Frontal cortex (tissue), 4 donors: ENCODE measurements around the gene PTH1R. TPM values are rescaled to one million over a fixed set of nuclear protein-coding genes. Genes with fewer than 3 reads are reported as not detected.

Experiments
- DNase-seq, 2 donors: peaks; one replicate each; pipeline ENCODE4 v3.0.0; 2012; ENCODE audit warnings: low spot score in 2 of 2
- FAIRE-seq: peaks from 2 replicates; lab custom pipeline; 2012; peaks lifted over from hg19 to GRCh38; lab: Jason Lieb, UNC
- total RNA-seq: library from RNA; depleted of rRNA; stranded (reverse); fragments of >200 nt; gene quantifications from one replicate; pipeline ENCODE4 v1.2.3, GENCODE V29; 2014
- donor health status: control.
- donor health status: control.
- donor health status: control.

Gene PTH1R
- total RNA-seq, 1 donor from 2014 or later = 2.0 TPM

DNA sequence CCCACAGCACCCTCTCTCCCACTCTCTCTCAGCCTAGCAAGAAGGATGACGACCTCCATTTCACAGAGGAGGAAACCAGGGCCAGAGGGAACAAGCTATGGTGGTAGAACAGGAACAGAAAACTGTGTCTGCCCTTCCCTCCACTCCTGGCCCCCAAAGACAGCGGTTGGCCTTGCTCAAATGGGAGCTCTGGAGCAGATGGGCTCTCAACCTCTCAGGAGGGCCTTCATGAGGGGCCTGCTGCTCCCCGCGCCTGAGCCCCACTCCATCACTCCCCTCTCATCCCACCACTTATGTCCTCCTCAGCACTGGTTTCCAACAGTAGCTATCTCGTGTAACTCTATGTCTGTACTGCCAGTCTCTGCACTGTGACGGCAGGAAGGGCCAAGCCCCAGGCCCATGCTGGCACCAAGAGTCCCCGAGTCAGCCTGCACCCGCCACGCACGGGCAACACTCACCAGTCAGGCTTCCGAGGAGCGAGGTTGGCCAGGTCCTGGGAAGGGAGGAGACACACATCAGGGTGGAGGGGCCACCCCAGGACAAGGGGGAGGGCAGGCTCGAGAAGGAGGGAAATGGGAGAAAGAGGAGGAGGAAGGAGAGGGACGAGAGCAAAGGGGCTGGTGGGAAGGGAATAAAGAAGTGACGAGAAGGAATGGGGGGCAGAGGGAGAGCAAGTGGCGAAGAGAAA, 45.5 kb downstream of the PTH1R start:
- DNase-seq (no peak), FAIRE-seq (no peak)

DNA sequence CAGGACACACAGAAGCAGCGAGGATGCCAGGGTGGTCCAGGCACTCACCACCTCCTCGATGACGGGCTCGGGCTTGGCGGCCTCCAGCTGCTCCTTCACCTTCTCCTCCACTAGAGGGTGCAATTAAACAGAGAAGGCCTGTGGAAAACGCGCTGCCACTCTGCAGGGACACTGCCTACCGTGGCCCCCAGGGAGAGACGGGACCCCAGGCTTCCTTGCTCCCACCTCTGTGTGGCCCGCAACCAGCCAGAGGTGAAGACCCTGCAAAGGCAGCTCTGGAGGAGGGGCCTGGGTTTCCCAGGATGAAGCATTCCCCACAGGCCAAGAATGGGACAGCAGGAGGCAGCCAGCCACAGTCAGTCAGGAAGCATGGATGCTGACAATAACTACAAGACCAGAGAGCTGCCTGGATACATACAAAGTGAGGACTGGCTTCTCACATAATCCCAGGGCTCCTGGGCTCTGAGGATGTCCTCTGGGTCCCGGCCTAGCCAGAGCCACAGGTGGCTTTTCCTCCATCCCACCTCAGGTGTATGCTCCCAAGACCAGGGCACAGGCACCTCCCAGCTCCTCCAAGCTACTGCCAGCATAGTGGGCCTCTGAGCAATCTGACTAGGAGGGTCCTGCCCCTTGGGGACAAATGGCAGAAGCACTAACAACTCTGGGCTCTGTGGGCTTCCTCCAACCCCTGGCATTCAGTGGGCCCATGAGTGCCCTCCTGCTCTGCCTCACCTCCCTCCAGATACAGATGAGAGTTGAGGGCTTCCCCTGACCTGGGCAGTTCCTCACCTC, 46.2 kb downstream of the PTH1R start:
- DNase-seq (peak in 1 of 2 donors; percentile 74), FAIRE-seq (no peak)

- no peak for FAIRE-seq
- no peak for DNase-seq
Observed at GRCh38 chr3:46924921-46925584, 47.5 kb downstream of the PTH1R start.

DNA sequence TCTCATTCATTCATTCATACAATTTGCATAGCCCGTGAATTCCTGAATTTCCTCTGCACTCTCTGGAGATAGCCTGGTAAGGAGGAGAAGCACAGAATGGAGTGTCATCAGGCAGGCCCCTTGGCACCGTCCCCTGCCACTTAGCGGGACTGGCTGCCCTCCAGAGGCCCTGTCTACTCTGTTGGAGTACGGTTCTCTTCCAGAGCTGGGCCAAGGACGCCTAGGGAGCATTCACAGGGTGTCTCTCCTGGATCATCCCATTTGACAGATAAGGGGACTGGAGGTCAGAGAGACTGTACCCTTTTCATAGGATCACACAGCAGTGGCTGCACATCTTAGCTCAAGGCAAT, 48.0 kb downstream of the PTH1R start:
- FAIRE-seq (no peak), DNase-seq (no peak)

DNA sequence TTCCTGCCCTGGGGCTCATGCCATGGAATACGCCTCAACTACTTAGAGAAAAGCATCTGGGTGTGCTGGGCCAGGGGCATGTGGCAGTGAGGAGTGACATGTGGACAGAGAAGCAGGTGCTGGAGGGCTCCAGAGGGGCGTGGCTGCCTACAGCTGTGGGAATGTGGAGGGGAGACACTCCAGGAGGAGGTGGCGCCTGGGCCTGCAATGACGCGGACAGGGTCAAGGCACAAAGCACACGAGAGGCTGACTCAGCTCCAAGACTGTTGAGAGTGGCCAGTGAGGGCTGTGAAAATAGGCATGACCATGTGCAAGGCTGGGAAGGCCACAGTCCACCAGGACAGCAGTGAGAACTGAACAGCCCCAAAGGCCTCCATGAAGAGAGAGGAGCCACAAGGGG, 48.5 kb downstream of the PTH1R start:
- FAIRE-seq (no peak), DNase-seq (no peak)

GRCh38 chr3:46926447-46926846, 48.9 kb downstream of the PTH1R start:
- no peak for FAIRE-seq
- no peak for DNase-seq

GRCh38 chr3:46926871-46927717, 49.6 kb downstream of the PTH1R start:
- DNase-seq = no peak
- FAIRE-seq = no peak

GRCh38 chr3:46927718-46928073, 50.2 kb downstream of the PTH1R start:
- FAIRE-seq = no peak
- DNase-seq = no peak

GRCh38 chr3:46928282-46928681, 50.8 kb downstream of the PTH1R start:
- DNase-seq (no peak), FAIRE-seq (no peak)

DNA sequence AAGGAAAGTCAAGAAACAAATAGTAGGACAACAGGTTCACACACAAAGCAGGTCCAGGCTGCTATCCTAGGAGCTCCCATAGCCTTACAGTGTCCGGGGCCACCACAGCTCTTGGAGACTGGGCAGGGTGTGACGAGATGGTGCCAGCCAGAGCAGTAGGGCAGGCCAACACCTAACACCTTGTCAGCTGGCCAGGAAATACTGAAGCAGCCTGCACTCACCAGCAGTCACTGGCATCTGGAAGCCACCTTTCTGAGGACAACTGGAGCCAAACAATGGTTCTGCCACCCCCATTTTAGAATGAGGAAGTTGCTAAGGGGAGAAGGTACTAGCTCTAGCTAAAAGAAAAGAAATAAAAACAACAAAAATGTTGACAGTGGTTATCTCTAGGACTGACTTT, 51.8 kb downstream of the PTH1R start:
- FAIRE-seq = no peak

DNA sequence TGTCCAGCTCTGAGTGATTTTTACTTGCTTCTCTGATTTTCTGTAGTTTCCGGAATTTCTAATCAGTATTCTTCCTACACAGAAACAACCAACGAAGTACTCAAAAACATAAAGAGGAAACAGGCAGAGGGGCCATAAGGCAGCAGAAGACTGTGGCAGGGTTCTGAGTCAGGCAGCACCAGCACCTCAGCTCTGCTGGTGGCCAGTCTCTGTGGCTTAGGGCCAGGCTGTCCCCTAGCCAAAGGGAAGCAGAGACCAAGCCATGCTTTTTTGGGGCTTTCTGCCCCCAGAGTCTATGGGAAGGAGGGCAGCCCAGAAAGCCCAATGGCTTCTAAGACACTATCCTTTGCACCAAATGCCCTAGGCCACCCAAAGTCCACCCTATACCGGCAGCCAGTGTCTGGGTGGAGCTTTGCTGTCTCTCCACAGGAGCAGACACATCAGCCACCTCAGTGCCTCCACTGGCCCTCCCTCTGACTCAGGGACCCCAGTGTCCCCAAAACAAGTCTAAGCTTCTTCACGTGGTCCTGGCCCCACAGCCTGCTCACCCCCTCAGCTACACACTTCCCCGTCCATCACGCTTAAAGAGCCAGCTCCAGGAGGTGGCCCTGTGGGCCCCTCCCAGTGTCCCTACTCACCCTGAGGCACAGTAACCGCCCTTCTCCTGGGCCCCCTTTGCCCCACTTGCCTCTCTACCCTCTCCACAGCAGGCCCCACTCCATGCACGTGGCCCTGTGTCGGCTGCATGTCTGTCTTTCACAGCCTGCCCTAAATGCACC, 52.8 kb downstream of the PTH1R start:
- DNase-seq = no peak
- no peak for FAIRE-seq

More for the DNA sequence above, 51.8 kb downstream of the PTH1R start:
- no peak for DNase-seq

GRCh38 chr3:46930945-46931403, 53.5 kb downstream of the PTH1R start:
- DNase-seq (no peak), FAIRE-seq (no peak)

GRCh38 chr3:46931631-46932331, 54.3 kb downstream of the PTH1R start:
- FAIRE-seq = no peak
- no peak for DNase-seq

GRCh38 chr3:46932455-46933225, 55.1 kb downstream of the PTH1R start:
- FAIRE-seq = no peak

DNA sequence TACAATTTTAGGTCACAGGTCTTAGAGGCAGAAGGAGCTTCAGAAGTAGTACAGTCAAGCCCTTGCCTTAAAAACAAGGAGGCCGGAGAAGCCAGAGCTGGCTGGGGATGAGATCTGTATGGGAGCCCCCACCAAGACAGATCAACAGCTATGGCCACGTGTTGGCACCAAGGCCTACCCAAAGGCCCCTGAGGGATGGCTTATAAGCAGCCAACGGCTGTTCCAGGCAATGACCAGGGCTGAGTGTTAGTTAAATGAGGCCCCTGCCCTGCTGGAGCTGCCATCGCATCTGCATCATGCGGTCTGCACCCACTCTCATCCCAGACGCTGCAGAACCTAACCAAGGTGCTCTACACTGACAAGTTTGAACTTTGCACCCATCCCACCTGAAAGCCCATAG, 55.7 kb downstream of the PTH1R start:
- DNase-seq (no peak), FAIRE-seq (no peak)

More at GRCh38 chr3:46932455-46933225, 55.1 kb downstream of the PTH1R start:
- no peak for DNase-seq

GRCh38 chr3:46934072-46934471, 56.6 kb downstream of the PTH1R start:
- FAIRE-seq = no peak
- no peak for DNase-seq

DNA sequence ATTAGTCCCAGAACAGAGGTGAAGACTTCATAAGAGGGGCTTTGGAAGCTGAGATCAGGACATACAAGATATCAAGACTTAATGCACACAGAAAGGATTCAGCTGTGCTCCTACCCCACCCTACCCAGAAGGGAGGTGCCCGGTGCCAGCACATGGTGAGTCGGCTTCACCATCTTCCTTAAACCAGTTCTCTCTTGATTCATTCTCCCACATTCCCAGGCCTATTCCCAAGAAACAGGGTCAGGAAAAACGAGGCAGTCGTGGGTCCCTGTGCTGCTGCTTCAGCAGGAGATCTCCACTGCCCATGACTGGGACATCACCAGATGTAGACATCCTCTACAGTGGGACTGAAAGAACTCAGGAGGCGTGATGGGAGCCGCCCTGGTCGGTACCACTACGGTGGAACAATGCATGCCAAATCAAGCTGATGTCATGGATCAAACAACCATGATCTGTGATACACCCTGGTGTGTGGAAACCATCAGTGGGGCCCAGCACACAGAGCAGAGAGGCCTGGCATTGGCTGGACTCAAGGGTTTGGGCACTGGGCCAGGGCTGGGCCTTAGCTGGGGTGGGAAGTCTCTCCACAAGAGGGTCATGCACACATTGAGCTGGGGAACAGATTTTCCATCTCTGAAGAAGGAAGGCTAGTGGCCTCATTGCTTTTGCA, 57.1 kb downstream of the PTH1R start:
- DNase-seq (no peak), FAIRE-seq (no peak)
